Neural cell (in vitro differentiated cells): ENCODE data around the gene XDH. TPM values are rescaled to one million over a fixed set of nuclear protein-coding genes. Genes with fewer than 3 reads are reported as not detected.

Experiments
- H2AFZ ChIP-seq: fragments of 200-600, 300-800 bp; sonication (generic), shearing (Covaris generic); 2 replicates; pipeline ENCODE4 v1.6.0; 2014; ENCODE audit warnings: low read depth, mild to moderate bottlenecking, antibody characterized with exemption, low read length, moderate library complexity
- H3F3A ChIP-seq: fragments of 200-600 bp; shearing (Covaris generic); 2 replicates; pipeline ENCODE4 v1.6.1; 2016; ENCODE audit warnings: mild to moderate bottlenecking, moderate library complexity, mixed read lengths, antibody characterized with exemption, low read length; ENCODE audit not compliant: insufficient read depth, poor library complexity, severe bottlenecking
- H3K27ac ChIP-seq: fragments of 200-600, 300-800 bp; sonication (generic), shearing (Covaris generic); 2 replicates; pipeline ENCODE4 v1.5.1; 2014; ENCODE audit warnings: mild to moderate bottlenecking, low read length, moderate library complexity
- H3K27me3 ChIP-seq: fragments of 300-800, 200-600 bp; sonication (generic), shearing (Covaris generic); 2 replicates; pipeline ENCODE4 v1.6.0; 2014; ENCODE audit warnings: mild to moderate bottlenecking, low read depth, low read length, moderate library complexity; ENCODE audit not compliant: insufficient read depth
- H3K36me3 ChIP-seq: fragments of 300-800, 200-600 bp; sonication (generic), shearing (Covaris generic); 2 replicates; pipeline ENCODE4 v1.5.1; 2014; ENCODE audit warnings: mild to moderate bottlenecking, antibody characterized with exemption, low read length, moderate library complexity; ENCODE audit not compliant: insufficient read depth
- H3K4me2 ChIP-seq: fragments of 300-800, 200-600 bp; sonication (generic), shearing (Covaris generic); 2 replicates; pipeline ENCODE4 v1.6.0; 2014; ENCODE audit warnings: mild to moderate bottlenecking, low read length
- H3K4me3 ChIP-seq: fragments of 300-800, 200-600 bp; sonication (generic), shearing (Covaris generic); 2 replicates; pipeline ENCODE4 v1.5.1; 2014; ENCODE audit warnings: mild to moderate bottlenecking, low read length, moderate library complexity
- H3K79me2 ChIP-seq: fragments of 200-600 bp; shearing (Covaris generic); replicated peaks from 2 replicates; pipeline ENCODE4 v1.6.0; 2014; ENCODE audit warnings: mild to moderate bottlenecking, low read length, moderate library complexity; ENCODE audit not compliant: insufficient read depth
- H3K9ac ChIP-seq: fragments of 300-800, 200-600 bp; sonication (generic), shearing (Covaris generic); 2 replicates; pipeline ENCODE4 v1.6.1; 2016; ENCODE audit warnings: mild to moderate bottlenecking, low read length, mixed read lengths
- H3K9me2 ChIP-seq: fragments of 200-600 bp; shearing (Covaris generic); 2 replicates; pipeline ENCODE4 v1.6.1; 2016; ENCODE audit warnings: mild to moderate bottlenecking, low read length, mixed read lengths; ENCODE audit not compliant: insufficient read depth
- H3K9me3 ChIP-seq: fragments of 200-600, 300-800 bp; sonication (generic), shearing (Covaris generic); 2 replicates; pipeline ENCODE4 v1.6.1; 2016; ENCODE audit warnings: mild to moderate bottlenecking, mixed run types, low read length, moderate library complexity, mixed read lengths
- H4K20me1 ChIP-seq: fragments of 200-600 bp; shearing (Covaris generic); 2 replicates; pipeline ENCODE4 v1.6.1; 2016; ENCODE audit warnings: mild to moderate bottlenecking, mixed run types; ENCODE audit not compliant: insufficient read depth
- EP300 ChIP-seq: fragments of 450-650 bp; conservative IDR thresholded peaks from 2 replicates; pipeline ENCODE4 v1.6.1; 2014; ENCODE audit warnings: antibody characterized with exemption, mild to moderate bottlenecking, moderate library complexity; ENCODE audit not compliant: poor library complexity, severe bottlenecking
- EZH2 ChIP-seq: fragments of 200-600, 300-800 bp; shearing (Covaris generic), sonication (generic); IDR thresholded peaks from 2 replicates; pipeline ENCODE4 v1.6.1; 2014; ENCODE audit warnings: antibody characterized with exemption, low read length, borderline replicate concordance, mild to moderate bottlenecking; ENCODE audit not compliant: insufficient read depth, poor library complexity, severe bottlenecking
- MXI1 ChIP-seq: fragments of 450-650 bp; conservative IDR thresholded peaks from 2 replicates; pipeline ENCODE4 v1.6.1; 2014; ENCODE audit warnings: antibody characterized with exemption, mild to moderate bottlenecking; ENCODE audit not compliant: poor library complexity, severe bottlenecking
- POLR2AphosphoS5 ChIP-seq: IDR thresholded peaks from 2 replicates; pipeline ENCODE4 v1.6.1; 2012
- RAD21 ChIP-seq: fragments of 450-650 bp; conservative IDR thresholded peaks from 2 replicates; pipeline ENCODE4 v1.6.1; 2014; ENCODE audit warnings: antibody characterized with exemption, mild to moderate bottlenecking, moderate library complexity
- SMC3 ChIP-seq: fragments of 450-650 bp; conservative IDR thresholded peaks from 2 replicates; pipeline ENCODE4 v1.6.1; 2014; ENCODE audit warnings: antibody characterized with exemption, mild to moderate bottlenecking, moderate library complexity; ENCODE audit not compliant: poor library complexity
- TAF1 ChIP-seq: IDR thresholded peaks from 2 replicates; pipeline ENCODE4 v1.6.1; 2012; ENCODE audit warnings: low read depth
- polyA plus RNA-seq: library from polyadenylated mRNA; depleted of rRNA; stranded (reverse); fragments of >200 nt; gene quantifications from 2 replicates; pipeline ENCODE4 v1.2.3, GENCODE V29; 2014
- TF ChIP-seq, protein P1 (sequence below): fragments of 450-650 bp; IDR thresholded peaks from 2 replicates; pipeline ENCODE4 v1.5.1; 2014; ENCODE audit warnings: antibody characterized with exemption, mild to moderate bottlenecking, moderate library complexity; ENCODE audit not compliant: poor library complexity, severe bottlenecking
- TF ChIP-seq, protein P2 (sequence below): IDR thresholded peaks from 2 replicates; pipeline ENCODE4 v1.6.1; 2012; ENCODE audit warnings: borderline replicate concordance

XDH gene
- polyA plus RNA-seq, 1 donor from 2014 or later = 0.48 TPM

DNA sequence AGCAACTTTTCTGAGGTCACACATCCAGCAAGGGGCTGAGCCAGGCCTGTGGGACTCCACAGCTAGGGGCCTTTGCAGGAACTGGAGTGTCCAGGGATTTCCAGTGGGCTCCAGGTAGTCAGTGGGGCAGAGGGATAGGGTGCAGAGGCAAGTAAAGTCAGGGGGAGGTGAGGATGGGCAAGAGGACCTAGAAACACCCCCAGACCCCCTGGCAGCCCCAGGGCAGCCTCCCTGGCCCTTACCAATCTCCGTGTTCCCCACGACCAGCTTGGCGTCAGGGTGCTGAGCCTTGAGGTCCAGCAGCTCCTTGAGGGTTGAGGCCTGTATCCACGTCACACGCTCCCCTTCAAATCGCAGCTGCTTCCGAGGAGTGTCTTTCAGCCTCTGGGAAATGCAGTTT, 28.4 kb downstream of the XDH start:
- Histone ChIP-seq H3K36me3 (no peaks in the 10 kb centered on the region), H3K27ac (no peak overlapping the region), H3K4me3 (no peak overlapping the region), H3K27me3 (no peaks in the 10 kb centered on the region), H3K9ac (no peak overlapping the region), H4K20me1 (no peaks in the 10 kb centered on the region), H2AFZ (no peak overlapping the region), H3F3A (no peaks in the 10 kb centered on the region), H3K4me2 (no peak overlapping the region), H3K79me2 (no peaks in the 10 kb centered on the region), H3K9me2 (no peaks in the 10 kb centered on the region), H3K9me3 (no peaks in the 10 kb centered on the region)
- TF ChIP-seq RAD21 (no peak), EZH2 (no peak), TAF1 (no peak), EP300 (no peak)

DNA sequence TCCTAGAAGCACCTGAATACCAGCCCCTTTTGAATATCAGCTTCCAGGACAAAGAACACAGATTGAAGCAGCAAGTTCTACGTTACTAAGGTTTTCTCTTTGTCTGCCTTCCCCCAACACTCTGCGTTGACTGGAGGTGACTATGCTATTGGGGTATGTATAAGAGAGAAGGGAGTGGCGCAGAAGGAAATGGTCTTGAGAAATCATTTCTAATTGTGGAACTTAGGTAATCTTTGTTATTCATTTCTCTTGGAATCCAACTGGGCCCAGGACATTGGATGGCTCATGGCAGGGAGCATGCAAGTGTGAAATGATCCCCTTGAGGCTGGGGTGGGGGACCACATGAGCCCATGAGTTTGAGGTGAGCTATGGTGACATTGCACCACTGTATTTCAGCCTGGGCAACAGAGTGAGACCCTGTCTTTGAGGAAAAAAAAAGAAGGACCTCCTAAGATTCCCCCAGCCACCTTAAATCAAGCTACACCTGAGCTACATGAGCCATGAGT, 29.7 kb downstream of the XDH start:
- TF ChIP-seq POLR2AphosphoS5 (no peak), TAF1 (no peak), RAD21 (no peak), SMC3 (no peak), EZH2 (no peak), MXI1 (no peak), EP300 (no peak)
- TF ChIP-seq, protein P1, sequence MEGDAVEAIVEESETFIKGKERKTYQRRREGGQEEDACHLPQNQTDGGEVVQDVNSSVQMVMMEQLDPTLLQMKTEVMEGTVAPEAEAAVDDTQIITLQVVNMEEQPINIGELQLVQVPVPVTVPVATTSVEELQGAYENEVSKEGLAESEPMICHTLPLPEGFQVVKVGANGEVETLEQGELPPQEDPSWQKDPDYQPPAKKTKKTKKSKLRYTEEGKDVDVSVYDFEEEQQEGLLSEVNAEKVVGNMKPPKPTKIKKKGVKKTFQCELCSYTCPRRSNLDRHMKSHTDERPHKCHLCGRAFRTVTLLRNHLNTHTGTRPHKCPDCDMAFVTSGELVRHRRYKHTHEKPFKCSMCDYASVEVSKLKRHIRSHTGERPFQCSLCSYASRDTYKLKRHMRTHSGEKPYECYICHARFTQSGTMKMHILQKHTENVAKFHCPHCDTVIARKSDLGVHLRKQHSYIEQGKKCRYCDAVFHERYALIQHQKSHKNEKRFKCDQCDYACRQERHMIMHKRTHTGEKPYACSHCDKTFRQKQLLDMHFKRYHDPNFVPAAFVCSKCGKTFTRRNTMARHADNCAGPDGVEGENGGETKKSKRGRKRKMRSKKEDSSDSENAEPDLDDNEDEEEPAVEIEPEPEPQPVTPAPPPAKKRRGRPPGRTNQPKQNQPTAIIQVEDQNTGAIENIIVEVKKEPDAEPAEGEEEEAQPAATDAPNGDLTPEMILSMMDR = no peak
- TF ChIP-seq, protein P2, sequence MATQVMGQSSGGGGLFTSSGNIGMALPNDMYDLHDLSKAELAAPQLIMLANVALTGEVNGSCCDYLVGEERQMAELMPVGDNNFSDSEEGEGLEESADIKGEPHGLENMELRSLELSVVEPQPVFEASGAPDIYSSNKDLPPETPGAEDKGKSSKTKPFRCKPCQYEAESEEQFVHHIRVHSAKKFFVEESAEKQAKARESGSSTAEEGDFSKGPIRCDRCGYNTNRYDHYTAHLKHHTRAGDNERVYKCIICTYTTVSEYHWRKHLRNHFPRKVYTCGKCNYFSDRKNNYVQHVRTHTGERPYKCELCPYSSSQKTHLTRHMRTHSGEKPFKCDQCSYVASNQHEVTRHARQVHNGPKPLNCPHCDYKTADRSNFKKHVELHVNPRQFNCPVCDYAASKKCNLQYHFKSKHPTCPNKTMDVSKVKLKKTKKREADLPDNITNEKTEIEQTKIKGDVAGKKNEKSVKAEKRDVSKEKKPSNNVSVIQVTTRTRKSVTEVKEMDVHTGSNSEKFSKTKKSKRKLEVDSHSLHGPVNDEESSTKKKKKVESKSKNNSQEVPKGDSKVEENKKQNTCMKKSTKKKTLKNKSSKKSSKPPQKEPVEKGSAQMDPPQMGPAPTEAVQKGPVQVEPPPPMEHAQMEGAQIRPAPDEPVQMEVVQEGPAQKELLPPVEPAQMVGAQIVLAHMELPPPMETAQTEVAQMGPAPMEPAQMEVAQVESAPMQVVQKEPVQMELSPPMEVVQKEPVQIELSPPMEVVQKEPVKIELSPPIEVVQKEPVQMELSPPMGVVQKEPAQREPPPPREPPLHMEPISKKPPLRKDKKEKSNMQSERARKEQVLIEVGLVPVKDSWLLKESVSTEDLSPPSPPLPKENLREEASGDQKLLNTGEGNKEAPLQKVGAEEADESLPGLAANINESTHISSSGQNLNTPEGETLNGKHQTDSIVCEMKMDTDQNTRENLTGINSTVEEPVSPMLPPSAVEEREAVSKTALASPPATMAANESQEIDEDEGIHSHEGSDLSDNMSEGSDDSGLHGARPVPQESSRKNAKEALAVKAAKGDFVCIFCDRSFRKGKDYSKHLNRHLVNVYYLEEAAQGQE = no peak
- Histone ChIP-seq H3K9me3 (no peaks in the 10 kb centered on the region), H3F3A (no peaks in the 10 kb centered on the region), H4K20me1 (no peaks in the 10 kb centered on the region), H3K79me2 (no peaks in the 10 kb centered on the region), H3K4me2 (no peak overlapping the region), H3K27ac (no peak overlapping the region), H3K36me3 (no peaks in the 10 kb centered on the region), H3K9me2 (no peaks in the 10 kb centered on the region), H3K9ac (no peak overlapping the region), H3K27me3 (no peaks in the 10 kb centered on the region), H3K4me3 (no peak overlapping the region), H2AFZ (no peak overlapping the region)

DNA sequence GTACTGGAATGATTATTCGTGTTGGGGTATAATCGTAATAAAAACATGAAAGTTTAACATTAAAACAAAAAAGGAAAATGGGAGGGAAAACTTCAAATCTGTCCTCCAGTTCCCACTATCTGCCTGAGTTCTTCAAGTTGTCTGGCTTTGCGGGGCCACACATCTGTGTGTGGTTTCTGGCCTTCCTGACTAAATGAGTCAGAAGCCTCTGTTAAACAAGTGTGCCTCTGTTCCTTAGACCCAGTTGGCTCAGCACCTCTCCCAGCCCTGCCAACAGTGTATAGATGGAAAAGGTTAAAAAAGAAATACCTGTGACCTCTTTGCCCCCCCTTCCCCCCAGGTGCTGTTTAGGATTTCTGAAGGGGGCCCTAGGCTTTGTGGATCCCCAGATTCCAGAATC, 30.2 kb downstream of the XDH start:
- Histone ChIP-seq H4K20me1 (no peaks in the 10 kb centered on the region), H3K9ac (no peak overlapping the region), H3K27me3 (no peaks in the 10 kb centered on the region), H3K9me2 (no peaks in the 10 kb centered on the region), H3K36me3 (no peaks in the 10 kb centered on the region), H3K4me2 (no peak overlapping the region), H3K4me3 (no peak overlapping the region), H3K9me3 (no peaks in the 10 kb centered on the region), H3K79me2 (no peaks in the 10 kb centered on the region), H2AFZ (no peak overlapping the region), H3K27ac (no peak overlapping the region), H3F3A (no peaks in the 10 kb centered on the region)
- TF ChIP-seq RAD21 (no peak), SMC3 (no peak), MXI1 (no peak), POLR2AphosphoS5 (no peak), EP300 (no peak), TAF1 (no peak), EZH2 (no peak)
- TF ChIP-seq, protein P1 = no peak
- TF ChIP-seq, protein P2 = no peak
